NCI-H2171 treated with DMSO at 0.1 percent for 48 hours (cell line): ENCODE measurements around the gene LARP1.
"Not testable (repeated sequence)": the region's sequence is repeated elsewhere in the genome, so short reads cannot be mapped to it uniquely, and the experiment has no call there.

Source experiments
- DNase-seq: peaks from one replicate; lab custom pipeline; 2025; lab: John Stamatoyannopoulos, UW

The LARP1 gene

DNA sequence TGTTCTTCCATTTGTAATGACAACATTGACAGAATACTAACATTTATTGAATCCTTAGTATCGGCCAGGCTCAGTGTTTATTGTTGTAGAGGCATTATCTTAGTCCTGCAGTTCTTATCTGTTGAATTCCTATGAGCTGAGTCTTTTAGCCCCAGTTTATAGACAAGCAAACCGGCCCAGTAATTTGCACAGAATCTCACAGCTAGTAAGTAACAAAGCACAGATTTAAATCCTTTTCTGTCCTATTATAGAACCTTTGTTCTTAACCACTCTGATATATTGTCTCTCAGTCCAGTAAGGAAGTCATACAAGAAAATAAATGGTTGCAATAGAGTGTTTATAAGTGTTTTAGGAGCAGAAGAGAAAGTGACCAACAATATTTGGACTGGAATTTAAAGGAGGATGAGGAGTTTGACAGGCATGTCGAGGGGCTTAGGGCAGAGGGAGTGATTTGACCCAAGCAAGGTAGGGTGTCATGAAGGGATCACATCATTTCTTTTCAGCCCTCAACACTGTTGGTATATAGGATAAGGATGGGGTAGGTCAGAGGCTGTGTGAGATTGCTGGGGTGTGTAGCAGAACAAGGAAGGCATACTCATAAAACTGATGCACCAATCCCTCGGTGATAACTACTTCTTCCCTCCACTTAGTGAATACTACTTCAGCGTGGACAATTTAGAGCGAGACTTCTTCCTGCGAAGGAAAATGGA lies 39.5 kb downstream of the LARP1 start:
- DNase-seq: no peak

DNA sequence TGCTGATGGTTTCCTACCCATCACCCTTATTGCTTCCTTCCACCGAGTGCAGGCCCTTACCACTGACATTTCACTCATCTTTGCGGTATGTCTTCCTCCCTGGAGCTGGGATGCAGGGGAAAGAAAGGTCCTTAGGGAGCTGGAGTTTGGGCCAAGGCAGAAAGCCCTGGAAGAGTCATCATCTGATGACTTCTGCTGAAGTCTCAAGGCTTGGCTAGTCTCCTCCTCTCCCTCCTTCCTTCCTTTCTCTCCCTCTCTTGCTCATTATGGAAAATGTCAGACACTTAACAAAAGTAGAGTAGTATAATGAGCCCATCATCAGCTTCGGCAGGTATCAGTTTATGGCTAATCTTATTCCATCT lies 40.0 kb downstream of the LARP1 start:
- DNase-seq: no peak

DNA sequence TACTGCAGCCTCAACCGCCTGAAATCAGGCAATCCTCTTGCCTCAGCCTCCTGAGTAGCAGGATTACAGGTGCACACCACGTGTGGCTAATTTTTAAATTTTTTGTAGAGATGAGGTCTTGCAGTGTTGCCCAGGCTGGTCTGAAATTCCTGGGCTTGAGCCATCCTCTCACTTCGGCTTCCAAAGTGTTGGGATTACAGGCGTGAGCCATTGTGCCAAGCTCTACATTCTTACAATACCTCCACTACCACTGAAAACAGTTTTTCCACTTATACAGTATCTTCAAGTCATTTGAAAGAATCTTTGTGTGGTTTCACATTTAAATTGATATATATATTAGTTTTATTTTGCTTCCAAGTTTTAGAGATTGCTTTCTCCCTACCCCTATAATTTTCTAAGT lies 42.6 kb downstream of the LARP1 start:
- no peak for DNase-seq

DNA sequence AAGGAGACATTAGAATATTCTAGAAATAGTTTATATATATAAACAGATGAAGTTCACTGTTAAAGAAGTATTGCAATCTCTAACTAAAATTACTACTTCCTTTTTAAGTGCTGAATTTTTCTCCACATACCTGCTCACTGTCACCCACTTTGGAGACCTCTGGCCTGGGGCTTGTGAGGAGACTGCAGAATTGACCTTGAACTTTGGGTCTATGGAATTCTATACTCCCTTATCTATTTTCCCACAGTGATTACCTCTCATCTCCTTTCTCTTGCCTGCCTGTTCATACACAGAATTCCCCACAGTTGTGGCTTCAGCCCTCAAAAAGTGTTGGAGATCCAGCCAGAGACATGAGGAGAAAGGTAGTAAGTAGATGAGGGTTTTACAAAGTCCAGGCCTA lies 45.4 kb downstream of the LARP1 start:
- no peak for DNase-seq

DNA sequence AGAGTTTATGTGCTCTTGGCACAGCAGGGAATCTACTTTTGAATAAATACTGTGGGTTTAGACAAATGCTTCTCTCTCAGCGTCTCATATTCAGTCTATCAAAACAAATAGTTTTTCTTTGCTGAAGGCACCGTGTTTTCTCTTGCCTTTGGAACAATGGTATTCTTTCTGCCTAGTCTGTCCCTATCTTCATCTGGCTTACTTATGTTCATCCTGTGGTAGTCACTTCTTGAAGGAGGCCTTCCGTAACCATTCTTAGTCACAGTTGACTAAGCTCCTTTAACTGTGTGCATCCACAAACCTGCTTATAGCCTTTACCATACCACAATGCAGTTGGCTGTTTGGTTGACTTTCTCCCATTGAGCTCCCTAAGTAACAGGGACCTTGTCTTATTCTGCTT lies 45.9 kb downstream of the LARP1 start:
- no peak for DNase-seq

DNA sequence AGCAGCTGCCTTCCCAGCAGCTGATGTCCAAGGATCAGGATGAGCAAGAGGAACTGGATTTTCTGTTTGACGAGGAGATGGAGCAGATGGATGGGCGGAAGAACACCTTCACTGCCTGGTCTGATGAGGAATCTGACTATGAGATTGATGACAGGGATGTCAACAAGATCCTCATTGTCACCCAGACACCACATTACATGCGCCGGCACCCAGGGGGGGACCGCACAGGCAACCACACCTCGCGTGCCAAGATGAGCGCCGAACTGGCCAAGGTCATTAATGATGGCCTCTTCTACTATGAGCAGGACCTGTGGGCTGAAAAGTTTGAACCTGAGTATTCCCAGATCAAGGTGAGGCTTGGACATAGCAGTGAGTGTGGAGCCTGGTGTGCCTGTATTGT lies 46.9 kb downstream of the LARP1 start:
- no peak for DNase-seq

DNA sequence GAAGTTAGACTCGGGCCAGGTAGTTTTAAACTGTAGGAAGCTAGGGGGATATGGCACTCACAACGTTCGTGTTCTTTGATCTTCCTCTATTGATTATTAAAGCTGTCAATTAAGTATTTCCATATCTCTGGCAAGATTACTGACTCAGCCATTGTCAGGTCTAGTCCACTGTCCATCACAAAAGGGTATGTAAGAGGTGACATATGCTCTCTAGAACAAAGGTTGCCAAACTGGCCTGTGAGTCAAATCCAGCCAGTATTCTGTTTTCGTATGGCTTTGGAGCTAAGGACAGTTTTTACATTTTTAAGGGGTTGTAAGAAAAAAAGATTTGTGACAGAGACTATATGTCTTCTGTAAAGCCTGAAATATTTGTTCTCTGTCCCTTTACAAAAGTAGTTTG lies 51.0 kb downstream of the LARP1 start:
- no peak for DNase-seq

DNA sequence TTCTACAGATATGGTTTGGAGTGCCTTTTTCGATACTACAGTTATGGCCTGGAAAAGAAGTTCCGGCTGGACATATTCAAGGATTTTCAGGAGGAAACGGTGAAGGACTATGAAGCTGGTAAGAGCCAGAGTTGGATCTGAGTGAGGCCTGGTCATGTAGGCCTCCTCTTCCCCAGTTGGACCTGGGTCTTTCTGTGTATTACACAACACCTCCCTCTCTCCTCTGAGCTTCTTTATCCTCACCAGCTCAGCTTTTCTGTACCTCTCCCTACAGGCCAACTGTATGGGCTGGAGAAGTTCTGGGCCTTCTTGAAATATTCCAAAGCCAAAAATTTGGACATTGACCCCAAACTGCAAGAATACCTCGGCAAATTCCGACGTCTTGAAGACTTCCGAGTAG lies 56.1 kb downstream of the LARP1 start:
- no peak for DNase-seq

DNA sequence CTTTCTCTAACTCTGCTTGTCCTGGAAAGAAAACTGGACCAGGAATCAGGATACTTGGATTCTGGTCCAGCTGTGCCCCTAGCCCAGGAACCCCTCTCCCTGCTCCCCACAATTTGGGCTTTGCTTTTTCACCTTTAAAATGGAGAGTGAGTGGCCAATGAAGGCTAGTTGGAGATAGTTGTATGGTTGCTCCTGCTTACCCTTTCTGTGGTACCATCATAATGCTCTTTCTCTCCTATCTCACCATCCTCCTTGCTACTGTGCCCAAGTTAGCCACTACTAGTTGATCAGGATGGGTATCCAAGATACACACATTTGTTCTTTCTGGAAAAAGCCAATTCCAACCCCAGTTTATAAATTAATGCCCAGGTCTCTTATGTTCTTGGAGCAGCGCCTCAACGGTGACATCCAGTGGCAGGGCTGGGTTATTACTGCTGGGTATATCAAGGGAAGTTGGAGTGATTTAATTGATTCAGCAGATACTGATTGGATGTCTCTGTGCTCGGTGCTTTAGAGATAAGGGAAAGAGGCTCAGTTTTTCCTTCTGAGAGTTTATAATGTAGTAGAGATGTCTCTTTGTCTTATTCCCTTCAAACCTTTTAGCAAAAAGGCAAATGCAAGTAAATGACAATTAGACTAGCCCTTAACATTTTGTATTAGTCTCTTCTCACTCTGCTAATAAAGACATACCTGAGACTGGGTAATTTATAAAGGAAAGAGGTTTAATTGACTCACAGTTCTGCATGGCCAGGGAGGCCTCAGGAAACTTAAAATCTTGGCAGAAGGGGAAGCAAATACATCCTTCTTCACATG lies 56.7 kb downstream of the LARP1 start:
- DNase-seq: peak; percentile 49

DNA sequence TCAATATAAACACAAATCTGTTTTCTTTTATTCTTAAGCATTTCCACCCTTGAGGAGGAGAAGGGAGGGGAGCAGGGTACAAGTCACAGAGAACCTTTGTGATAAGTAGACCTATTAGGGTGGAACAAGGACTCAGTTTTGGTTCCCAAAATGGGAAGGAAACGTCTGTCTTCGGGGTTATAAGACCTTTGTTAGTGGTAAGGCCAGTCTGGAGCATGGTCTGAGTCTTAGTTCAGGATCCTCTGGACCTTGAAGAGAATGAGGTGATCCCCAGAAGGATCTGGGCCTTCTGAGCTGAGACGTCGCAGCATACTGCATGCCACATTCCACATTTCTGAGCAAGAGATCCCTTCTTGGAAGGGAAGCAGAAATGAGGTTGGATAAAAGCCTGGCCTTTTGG lies 58.0 kb downstream of the LARP1 start:
- DNase-seq: no peak

DNA sequence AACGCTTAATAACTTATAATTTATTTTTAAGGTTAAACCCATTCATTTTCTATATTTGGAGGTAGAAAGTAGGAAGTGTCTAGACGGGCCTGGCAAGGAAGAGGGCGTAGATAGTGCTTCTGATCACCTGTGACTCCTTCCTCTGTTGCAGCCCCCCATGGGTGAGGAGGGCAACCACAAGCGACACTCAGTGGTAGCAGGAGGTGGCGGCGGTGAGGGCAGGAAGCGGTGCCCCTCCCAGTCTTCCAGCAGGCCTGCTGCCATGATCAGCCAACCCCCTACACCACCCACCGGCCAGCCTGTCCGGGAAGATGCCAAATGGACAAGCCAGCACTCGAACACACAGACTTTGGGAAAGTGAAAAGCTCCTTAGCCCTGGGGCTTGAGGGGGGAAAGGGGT lies 58.6 kb downstream of the LARP1 start:
- DNase-seq: no peak

DNA sequence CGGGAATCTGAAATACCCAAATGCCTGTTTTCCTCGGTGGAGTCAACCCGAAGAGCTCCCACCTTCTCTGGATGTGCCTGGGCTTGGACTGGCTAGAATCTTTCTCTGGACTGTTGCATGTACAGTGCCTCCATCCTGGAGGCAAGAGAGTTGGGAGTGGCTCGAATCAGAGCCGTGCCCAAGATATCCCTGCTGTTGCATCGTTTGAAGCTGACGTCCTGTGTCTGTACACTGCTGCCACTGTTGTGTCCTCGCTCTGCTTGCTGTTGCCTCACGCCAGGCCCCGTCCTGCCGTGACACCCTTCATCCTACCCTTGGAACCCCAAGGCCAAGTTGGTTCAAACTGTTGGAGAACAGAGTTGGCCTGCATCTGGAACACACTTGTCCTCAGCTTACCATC lies 59.8 kb downstream of the LARP1 start:
- no peak for DNase-seq

DNA sequence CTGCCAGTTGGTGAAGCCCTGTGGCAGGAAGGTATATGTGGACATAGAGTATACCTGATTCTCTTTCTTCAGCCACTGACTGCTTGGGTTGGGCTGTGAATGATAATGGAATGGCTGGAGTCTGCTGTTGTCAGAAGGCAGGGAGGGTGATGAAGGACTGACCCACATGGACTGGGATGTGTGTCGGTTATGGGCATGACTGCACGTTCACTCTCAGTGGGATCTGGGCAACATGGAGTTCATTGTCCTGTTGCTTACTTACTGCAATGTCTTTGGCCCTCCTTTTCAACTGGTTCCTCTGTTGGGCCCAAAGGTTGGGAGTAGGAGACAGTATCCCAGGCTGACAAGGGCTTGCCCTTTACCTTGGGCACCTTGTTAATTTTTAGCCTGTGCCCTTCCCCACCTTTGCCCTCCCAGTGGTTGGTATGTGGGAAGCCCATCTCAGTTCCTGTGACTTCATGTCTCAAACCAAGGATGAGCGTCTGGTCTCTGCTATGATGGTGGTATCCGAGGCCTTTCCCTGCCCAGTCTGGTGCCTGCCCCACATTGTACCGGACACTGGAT lies 60.6 kb downstream of the LARP1 start:
- no peak for DNase-seq

DNA sequence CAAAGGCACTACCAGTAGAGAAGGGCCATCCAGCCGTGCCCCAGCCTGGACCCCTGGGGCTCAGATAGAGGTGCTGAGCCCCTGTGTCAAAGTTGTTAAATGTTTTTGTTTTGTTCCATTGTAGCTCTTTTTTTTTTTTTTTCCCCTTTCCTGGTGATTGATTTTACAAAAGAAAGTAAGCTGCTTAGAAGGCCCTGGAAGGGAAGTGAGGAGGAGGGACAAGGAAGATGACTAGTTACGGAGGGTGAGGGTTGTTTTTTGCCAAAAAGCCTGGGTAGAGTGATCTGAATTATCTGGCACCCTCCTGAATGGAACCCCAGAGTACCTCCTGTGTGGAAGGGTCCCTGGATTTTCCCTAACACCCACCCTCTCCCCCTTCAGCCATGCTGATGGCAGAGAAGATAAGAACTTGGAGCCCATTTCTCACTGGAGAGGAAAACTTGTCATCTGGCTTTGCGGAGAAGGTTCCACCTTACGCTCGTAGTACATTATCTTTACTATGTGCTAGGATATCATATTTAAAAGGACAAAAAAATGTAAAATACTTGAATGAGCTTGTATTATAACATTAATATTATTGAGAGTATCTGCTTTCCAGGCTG lies 61.8 kb downstream of the LARP1 start:
- no peak for DNase-seq

DNA sequence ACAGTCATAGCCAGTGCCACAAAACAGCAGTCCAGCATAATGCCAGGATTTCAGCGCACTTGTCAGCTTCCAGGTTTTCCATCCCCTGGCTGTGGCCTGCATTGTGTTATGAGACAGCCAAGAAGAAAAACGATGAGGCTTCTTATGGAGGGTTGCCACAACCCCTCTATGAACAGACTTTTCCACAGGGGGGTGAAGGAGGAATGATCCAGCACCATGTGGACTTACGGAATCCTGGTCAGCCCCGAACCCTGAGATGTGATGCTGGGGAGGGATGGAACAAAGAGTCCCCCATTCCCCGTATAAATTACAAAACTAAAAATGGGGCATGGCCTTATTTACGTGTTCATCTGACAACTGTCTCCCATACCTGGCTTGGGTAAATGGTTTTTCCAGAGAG lies 62.6 kb downstream of the LARP1 start:
- no peak for DNase-seq

DNA sequence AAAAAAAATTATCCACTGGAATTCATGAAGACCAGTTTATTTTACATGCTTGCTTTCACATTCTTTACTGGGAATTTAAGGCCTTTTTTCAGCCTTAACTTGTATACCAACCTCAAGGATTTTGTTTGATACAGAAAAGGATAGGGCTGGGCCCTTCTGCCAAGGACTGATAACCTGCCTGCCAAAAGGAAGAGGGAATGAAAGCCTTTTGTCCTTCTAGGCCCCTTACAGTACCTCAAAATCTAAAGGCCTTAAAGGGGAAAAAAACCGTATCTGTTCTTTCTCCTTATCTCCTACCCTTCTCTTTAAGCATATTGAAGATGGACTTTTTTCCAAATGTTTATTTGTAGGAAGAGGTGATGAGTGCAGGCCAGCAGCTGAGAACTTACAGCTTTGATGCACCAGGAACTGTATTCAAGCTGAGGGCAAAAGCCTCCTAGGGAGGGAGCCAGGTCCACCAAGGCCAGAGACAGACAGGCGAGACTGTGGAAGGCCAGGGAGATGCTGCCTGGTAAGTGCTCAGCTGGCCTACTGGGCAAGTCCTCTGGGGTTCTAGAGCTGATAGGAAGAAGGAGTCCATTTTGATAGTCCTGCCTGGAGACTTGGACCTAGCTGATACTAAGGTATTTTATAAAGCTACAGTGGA lies 63.4 kb downstream of the LARP1 start:
- no peak for DNase-seq

DNA sequence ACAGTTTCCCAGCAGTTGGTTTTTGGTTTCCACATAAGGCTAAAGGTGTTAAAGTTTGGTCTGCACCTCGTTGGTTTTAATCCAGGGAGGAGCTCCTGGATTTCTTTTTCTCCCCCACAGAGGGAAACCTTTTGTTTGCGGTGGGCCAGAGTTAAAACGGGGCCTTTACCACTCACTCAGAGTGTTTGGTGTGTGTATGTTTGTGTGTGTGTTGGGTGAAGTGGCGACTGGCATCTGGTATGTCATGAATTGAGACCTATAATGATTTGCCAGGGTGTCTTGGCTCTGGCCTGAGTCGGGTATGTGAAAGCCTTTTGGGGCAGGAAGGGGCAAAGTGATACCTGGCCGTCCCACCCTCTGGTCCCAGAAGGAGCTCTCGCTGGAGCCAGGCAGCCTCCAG lies 64.4 kb downstream of the LARP1 start:
- DNase-seq: no peak

DNA sequence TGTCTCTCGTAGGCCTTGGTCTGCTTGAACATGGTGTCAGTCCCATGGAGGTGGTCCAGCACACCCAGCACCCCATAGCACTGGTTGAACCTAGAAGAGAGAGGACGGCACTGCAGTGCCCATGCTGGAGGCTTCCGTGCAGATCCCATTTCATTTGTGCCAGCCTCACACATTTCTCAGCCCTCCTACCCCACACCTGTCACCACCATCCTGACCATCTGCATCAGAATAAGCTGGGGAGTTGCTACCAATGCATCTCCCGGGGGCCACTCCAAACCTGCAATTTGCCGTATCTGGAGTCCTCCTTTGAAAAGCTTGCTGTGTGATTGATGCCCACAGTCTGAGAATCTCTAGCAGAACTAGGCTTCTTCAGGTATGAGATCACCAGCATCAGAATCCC lies 65.2 kb downstream of the LARP1 start:
- no peak for DNase-seq

DNA sequence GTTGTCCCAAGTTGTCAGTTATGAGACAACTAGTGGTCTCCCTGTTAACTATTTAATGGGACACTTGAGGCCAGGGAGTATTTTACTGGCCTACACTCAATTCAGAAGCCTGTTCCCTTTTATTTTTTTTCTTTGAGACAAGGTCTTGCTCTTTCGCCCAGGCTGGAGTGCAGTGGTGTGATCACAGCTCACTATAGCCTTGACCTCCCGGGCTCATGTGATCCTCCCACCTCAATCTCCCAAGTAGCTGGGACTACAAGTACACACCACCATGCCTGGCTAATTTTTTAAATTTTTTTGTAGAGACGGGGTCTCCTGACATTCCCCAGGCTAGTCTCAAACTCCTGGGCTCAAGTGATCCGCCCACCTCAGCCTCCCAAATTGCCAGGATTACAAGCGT lies 67.7 kb downstream of the LARP1 start:
- DNase-seq: not testable (repeated sequence)

DNA sequence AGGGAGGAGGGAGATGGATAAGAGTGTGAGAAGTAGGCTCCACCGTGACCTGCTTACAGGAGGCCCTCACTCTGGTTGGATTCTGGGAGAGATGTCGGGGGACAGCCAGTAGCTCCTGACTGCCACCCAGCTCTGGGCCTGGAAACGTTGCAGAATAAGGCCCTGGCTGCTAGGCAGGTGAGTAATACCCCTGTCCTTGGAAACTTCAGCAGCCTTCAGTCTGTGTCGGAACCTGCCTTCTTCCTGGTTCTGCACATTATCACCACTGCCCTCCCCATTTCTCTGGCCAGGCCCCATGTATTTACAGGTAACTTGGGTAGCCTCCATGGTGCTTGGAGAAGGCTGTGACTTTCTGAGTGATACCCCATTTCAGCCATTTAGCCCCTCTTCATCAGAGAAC lies 68.4 kb downstream of the LARP1 start:
- no peak for DNase-seq

DNA sequence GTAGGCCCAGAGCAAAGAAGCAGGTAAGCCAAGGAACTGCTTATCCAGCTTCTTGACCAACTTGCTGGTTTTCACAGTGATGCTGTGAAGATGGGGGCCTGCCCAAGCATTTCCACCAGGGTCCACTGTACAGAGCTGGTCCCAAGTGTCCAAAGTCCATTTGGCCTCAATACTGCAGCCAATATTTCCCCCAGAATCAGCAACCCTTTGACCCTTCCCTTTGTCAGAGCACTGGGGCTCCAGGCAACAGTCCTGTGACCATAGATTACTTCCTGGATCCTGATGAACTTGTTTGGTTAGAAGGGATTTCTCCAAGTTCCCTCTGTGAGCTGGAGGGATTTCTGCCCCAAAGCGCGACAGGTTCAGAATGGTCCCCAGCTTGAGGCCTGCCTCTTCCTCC lies 68.9 kb downstream of the LARP1 start:
- DNase-seq: no peak

DNA sequence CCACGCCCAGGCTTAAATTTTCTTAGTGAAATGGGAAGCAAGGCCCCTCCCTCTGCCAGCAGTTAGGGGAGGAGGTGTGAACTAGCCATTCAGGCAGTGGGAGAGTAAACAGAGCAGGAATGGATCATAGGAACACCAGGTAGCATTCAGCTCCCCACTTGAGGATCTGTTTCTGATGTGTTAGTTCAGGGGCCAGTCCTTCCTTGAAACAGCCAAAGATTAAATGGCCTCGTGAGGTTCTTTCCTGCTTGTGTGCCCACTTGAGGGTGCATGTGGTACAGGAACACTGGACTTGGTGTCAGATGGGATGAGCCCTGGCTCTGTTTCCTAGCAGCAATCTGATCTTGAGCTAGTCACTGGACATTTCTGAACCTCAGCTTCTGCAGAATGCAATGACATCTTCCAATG lies 74.0 kb downstream of the LARP1 start:
- no peak for DNase-seq
